WI38 (cell line): ENCODE results near the gene LRRC32.

ENCODE experiments used
- H3K4me3 ChIP-seq: 2 replicates; pipeline ENCODE4 v1.5.1; 2011; ENCODE audit warnings: low read depth, mild to moderate bottlenecking, control low read depth, low read length
- TF ChIP-seq, protein P1 (sequence below): IDR thresholded peaks from 2 replicates; pipeline ENCODE4 v1.5.1; 2012; ENCODE audit warnings: low read depth, mild to moderate bottlenecking, control low read depth, low read length

Gene LRRC32

DNA sequence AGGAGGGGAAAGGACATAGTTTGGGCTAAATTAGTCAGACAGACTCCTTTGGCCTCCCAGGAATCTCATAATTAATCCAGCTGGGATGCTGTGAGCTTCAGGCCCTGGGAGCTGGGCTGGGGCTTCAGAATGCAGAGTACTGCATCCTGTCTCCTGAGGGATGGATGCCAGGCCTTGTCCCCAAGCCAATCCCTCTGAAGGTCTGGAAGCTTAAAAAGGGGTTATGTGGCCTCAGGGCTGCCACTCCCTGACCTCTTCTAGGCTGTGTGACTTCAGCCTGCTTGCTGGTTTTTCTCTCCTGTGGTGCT lies 6.9 kb upstream of the LRRC32 start:
- TF ChIP-seq, protein P1, sequence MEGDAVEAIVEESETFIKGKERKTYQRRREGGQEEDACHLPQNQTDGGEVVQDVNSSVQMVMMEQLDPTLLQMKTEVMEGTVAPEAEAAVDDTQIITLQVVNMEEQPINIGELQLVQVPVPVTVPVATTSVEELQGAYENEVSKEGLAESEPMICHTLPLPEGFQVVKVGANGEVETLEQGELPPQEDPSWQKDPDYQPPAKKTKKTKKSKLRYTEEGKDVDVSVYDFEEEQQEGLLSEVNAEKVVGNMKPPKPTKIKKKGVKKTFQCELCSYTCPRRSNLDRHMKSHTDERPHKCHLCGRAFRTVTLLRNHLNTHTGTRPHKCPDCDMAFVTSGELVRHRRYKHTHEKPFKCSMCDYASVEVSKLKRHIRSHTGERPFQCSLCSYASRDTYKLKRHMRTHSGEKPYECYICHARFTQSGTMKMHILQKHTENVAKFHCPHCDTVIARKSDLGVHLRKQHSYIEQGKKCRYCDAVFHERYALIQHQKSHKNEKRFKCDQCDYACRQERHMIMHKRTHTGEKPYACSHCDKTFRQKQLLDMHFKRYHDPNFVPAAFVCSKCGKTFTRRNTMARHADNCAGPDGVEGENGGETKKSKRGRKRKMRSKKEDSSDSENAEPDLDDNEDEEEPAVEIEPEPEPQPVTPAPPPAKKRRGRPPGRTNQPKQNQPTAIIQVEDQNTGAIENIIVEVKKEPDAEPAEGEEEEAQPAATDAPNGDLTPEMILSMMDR = no peak
- H3K4me3 ChIP-seq = no peak overlapping the region

DNA sequence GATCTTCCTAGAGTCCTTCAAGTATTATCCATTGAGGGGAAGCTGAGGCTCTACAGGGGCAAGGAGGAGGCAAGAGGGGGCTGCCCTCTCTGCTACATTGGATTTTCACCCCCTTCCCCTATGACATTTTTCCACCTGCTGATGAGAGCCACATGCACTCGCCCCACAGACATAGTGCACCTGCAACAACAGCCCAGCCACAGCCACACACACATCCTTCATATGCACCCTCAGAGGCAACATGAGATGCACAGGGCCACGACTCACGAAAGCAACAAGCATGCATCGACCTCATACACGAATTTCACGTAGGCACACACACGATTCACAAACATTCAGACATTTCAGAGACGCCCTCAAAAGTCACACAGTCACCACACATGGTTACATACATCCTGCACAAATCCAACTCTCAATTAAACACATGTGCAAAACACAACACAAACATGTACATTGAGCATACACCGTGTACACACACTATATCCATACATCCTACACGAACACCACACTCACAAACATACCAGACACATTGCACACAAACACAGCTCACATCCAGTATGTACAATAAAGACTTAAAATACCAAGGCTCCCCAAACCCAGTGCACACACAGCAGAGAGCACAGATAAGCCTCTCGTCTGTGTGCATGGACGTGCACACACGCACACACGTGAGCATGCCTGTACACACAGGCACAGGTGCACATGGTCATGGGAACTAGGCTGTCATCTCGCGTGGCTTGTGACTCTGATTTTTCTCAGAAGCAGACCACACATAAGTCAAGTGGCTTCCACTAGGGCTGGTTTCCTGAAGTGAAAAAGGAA lies 6.3 kb upstream of the LRRC32 start:
- no peak overlapping the region for H3K4me3 ChIP-seq
- TF ChIP-seq, protein P1 = no peak

DNA sequence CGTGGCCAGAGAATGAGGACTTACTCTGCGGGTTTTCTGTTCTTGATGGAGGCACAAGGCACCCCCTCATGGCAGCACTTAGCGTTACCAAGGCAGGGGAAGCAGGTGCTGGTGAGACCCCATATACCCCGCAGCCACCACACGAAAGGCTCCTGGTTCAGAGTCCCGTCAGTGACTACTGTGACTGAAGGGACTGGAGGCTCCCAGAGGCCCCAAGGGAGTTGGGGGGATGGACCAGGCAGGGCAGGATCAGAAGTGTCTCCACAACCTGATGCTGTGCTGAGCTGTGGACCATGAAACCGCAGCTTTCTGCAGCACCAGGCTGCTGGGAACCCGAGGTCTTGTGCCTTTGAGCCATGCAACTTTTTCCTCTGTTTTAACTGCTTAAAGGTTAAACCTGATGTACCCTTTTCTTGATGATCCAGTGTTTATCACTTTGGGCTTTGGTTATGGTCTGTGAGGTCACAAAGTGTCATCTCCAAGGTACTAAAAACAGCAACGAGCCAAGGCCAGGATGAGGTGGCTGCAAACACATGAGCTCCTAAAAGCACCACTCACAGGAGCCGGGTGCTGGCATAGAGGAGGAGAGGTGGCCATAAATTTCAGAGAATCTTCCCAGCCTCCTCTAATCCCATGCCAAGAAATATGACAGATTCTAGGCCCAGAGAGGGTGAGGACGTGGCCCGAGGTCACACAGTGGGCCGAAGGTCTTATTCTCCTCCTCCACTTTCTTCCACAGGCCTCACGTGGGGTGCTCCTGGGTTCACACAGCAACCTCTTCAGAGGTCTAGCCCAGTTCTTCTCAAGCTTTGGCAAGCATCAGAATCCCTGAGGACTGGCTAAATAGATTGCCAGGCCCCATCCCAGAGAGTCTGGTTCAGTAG lies 4.2 kb upstream of the LRRC32 start:
- H3K4me3 ChIP-seq = no peak overlapping the region
- TF ChIP-seq, protein P1 = no peak

DNA sequence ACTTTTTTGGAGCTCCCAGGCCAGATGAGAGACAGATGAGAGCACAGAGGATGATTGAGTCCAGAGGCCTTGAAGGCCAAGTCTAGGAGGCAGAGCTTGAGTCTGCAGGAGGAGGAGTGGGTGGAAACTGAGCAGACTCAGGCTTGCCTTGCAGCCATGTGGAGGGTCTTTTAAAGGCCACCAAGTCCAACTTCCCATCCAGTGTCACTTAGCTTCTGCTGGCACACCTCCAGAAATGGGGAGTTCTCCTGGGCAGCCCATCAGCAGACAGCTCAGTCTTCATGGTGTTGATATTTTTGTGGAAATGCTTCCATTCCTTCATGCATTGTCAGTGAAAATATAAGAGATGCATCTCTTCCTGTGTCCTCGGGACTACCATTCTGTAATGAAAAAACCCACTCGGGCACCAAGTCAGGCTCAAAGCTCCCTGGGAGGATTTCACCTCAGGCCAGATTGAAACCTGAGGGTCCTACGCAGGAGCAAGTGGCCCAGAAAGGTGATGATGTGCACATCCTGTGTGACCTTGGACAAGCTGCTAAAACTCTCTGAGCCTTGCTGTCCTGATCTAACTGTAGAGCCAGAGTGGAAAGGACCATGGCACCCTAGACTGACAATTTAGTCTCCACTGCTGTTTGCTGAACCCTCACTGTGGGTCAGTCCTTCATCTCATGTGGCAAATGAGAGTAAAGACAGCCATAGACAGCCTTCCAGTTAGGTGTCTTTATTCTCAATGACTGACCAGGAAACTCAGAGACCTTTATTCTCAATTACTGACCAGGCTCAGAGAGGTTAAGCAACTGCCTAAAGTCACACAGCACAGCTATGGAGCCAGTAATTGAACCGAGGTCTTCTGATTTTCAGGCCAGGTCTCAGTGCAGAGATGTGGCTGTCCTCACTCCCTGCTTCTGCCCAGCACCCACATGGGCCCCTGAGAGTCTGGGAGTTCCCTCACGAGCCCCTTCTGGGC lies 2.9 kb upstream of the LRRC32 start:
- no peak overlapping the region for H3K4me3 ChIP-seq
- TF ChIP-seq, protein P1 = no peak

DNA sequence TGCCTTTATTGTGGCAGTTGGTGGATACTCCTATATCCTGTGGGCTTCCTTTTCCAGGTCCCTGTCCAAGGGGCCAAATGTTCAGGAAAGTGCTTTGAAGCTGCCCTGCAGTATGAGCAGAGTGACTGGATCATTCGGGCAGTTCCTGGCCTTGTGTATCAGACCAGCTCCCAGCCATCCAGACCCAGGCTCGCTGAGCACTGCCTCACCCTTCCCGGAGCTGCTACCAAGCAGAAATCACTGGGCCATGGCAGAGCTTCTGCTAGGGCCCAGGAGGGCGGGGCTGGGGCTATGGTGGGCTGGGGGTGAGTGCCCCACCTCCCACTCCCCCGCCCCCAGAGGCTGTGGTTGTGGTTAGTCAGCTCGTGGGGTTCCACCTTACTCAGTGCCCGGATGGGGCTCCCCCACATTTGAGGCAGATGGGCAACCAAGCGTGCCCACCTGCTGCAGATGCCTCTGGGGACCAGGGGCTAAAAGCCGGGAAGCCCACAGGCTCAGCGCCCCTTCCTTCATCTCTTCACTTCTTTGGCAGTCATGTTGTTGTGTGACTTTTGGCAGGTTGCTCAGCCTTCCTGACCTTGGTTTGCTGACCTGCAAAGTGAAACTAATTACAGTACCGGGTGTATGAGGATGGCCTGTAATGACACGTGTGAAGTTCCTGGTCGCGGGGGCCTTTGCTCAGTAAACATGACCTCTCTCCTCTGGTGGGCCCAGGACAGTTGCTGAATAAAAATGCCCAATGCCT lies 2.1 kb upstream of the LRRC32 start:
- TF ChIP-seq, protein P1 = no peak
- H3K4me3 ChIP-seq = no peak overlapping the region

DNA sequence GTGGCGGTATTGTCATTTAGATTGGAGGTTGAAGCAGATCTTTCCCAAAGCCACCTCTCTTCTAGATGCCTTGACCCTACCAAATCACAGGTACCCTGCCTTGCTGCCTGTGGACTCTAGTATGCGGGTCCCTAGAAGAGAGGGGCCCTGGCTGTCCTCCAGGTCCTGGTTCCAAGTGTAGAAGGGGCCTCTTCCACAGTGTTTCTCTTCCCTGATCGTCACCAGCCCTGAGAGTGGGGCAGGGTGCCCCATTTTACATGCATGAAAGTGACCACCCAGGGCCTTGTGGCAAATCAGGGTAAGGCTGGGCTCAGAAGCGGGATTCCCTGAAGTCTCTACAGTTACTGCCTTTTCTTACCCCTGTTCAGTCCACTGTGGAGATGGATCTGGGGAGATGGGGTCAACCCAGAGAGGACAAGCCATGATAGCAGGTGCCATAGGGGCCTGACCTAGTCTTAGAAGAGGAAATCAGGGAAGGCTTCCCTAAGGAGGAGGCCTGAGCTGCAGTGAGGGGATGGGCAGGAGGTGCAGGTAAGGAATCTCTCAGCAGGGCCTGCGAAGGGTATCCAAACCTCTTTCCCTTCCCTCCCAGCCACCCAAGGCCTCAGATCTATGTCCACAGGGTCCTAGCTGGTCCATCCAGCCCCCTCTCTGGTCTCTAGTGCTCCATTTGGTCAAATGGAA lies 1.2 kb upstream of the LRRC32 start:
- no peak overlapping the region for H3K4me3 ChIP-seq
- TF ChIP-seq, protein P1 = no peak
